SK-N-MC (cell line): ENCODE results near the gene SGMS1.

ENCODE experiments used
- EZH2 ChIP-seq: fragments of 200-600 bp; sonication (generic); IDR thresholded peaks from one replicate; pipeline ENCODE4 v1.6.1; 2017; ENCODE audit warnings: antibody characterized with exemption
- FOXP2 ChIP-seq: optimal IDR thresholded peaks from 2 replicates; pipeline ENCODE3; 2011; ENCODE audit warnings: mild to moderate bottlenecking, moderate library complexity; ENCODE audit not compliant: insufficient read depth; ENCODE audit errors: extremely low read length, control extremely low read depth
- POLR2AphosphoS5 ChIP-seq: IDR thresholded peaks from 2 replicates; pipeline ENCODE4 v1.6.1; 2012; ENCODE audit warnings: mild to moderate bottlenecking, low read depth, low read length, borderline replicate concordance

DNA sequence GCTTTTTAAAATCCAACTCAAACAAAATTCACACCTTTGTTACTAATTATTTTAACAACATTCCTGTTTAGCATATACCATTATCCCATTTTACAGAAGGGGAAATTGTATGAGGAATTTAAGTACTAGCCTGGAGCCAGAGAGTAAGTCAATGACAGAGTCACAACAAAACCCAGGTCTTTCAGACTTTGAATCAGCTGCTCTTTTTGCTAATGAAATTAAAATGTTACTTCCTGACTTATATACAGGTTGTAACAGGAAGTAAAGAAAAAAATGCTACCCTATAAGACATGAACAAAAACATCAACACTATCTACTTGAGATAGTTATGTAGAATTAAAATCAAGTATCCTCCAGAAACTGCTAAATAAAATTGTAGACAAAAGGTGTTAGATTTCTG lies 289.9 kb downstream of the SGMS1 start:
- TF ChIP-seq EZH2 (no peak), POLR2AphosphoS5 (no peak), FOXP2 (no peak)
